NCI-H1092 treated with DMSO at 0.1 percent for 48 hours (cell line): Measurements from ENCODE around the gene CDH4.

Experiments
- DNase-seq: peaks from one replicate; lab custom pipeline; 2025; lab: John Stamatoyannopoulos, UW

Gene CDH4

GRCh38 chr20:61537239-61538182 is 285.4 kb downstream of the CDH4 start:
- no peak for DNase-seq

DNA sequence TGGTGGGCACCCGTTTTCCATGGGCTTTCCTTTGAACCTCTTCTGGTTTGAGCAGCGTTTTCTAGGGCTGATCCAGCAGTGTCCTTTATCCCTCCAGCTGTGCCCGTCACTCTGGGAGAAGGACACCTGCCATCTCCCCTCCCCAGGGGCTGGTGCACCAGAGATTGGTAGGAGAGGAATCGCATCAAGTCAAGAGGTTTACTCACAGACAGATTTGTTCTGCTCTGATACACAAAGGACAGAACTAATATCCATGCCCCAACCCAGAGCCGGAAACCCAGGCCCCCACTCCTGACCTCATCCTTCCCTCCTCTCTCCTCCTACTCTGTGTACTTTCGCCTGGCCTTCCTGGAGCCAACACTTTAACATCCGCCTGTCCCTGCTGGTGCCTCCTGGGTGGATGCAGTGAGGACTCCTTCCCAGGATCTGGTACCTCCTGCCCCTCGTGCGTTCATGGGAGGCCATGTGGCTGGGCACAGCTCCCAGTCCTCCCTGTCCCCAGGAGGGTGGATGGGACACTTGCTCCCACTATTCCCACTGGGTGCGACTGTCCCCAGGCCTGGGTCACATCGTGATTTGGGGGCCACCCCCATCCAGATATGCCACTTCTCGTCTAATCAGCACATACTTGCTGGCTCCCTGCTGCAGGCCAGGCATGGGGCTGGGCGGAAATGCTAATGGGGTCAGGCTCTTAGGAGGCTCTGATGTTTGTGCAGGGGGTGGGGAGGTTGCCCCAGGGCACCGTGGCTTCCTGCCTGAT is 286.3 kb downstream of the CDH4 start:
- DNase-seq: no peak

DNA sequence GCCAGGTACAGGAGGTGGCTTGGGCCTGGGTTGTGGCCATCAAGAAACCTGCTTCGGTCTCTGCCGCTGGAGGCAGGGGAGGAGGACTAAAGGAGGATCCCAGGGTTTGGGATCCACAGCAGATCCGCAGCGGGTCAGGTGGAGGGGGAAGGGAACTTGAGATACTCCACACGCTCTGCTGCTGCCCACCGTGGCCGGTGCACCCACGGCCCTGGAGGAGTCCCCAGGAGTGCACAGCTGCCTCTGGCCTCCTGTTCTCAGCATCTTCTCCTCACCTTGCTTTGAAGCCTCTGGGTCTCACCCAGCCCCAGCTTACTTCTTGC is 286.8 kb downstream of the CDH4 start:
- no peak for DNase-seq

DNA sequence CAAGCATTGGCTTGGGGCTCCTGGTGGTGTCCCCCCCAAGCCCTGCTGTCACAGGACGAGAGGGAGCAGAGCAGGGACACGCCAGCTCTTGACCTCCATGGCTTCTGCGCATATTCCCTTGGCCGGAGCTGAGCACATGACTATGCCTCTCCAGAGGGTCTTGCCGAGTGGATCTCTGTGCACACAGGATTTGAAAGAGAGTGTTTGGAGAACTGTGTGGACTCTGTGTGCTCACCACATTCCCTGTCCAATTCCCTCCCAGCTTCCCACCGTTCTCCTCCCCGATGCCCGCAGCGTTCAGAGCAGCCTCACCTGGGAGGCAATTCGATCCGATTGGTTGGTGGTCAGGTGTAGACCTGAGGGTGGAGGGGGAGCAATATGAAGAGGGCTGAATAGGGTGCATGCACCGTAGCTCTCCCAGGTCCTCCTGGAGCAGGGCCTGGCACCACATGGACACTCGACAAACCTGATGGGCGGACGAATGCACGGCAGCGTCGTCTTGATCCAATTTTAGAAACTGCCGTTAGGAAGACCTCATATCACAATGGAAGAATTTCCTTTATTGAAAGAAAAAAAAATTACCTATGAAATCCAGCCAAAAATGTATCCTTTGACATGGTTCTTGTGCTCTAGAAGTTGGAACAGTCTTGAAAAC is 287.8 kb downstream of the CDH4 start:
- DNase-seq: no peak

GRCh38 chr20:61541537-61541936 is 289.5 kb downstream of the CDH4 start:
- DNase-seq: no peak

DNA sequence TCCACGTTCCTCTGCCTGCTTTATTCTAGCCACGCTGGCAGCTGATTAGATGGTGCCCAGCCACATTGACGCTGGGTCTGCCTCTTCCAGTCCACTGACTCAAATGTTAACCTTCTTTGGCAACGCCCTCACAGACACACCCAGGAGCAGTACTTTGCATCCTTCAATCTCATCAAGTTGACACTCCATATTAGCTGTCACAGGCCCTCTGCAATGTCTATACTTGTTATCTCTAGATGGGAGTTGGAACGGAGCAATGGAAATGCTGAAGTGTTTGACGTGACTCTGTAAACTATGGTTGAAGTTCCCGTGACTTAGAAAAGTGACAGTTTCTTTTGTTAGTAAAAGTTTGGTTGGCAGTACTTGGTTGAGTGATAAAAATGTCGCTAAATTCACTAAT is 291.0 kb downstream of the CDH4 start:
- DNase-seq: no peak

DNA sequence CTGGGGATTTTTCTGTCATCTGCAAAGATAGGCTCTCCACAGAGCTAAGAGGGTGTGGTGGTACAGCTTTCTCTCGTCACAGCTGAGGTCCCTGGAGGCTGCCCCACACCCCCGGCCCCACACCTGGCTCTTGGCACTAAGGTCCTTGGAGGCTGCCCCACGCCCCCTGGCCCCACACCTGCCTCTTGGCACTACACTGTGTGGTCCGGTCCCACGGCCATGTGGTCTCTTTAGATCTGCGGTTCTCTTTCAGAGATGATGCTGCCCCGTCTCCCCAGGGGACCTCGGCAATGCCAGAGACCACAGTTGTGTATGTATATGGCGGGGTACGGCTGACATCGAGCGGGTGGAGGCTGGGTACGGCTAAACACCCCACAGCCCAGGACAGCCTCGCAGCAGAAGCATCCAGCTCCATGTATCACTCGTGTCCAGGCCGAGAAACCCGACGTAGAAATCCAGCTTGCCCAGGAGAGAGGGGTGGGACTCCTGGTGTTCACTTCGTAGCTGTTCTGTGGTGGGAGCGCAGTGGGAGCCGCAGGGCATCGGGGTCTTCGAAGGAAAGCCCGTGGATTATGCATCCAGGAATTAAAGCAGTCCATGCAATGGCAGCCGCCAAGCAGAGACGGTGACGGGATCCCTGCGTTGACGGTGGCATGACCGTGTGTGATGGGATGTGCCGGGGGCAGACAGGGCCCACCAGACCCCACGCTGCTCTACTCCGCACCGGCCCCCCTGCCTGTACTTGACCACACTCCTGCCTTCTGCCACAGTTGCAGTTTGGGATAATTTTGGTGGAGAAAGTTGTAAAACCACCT is 292.1 kb downstream of the CDH4 start:
- no peak for DNase-seq

DNA sequence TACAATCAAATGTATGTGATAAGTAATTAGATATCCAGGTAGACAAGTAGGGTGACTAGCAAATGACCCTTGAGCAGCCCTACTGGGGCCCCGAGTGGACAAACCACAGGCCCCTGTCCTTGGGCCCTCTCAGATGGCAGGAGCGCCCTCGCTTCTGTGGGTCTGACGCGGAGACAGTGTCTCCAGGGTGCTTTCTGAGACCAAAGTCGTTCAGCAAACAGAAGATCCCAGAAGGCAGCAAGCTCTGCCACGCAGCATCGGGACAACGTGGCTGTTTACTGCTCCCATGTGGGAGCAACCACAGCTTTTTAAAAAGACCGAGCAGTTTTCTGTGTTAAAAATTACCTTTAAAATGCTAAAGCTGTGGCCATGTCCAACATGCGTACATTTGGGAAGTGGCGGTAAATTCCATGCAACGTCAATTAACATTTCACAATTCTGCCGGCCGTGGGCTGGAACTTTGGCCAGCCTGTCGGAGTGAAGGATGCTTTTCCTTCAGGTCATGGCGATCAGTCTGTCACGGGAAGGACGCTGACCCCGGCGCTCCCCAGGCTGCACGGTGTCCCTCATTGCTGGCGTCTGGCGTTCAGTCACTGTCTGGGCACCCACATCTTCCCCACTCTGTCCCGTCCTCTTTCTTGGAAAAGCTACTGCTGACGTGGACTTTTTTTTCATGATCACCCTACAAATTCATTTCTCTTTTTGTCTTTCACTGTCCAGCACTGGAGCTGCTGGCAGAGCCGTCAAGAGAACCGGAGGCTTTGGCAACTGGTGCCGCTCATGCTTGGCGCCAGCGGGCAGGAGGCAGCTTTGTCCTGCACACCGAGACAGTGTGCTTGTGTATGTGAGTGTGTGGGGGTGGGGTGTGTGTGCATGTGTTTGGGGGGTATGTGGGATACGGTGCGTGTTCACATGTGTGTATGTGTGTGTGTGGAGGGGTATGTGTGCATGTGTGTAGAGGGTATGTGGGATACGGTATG is 293.1 kb downstream of the CDH4 start:
- DNase-seq: no peak

GRCh38 chr20:61546641-61547040 is 294.6 kb downstream of the CDH4 start:
- DNase-seq: no peak

DNA sequence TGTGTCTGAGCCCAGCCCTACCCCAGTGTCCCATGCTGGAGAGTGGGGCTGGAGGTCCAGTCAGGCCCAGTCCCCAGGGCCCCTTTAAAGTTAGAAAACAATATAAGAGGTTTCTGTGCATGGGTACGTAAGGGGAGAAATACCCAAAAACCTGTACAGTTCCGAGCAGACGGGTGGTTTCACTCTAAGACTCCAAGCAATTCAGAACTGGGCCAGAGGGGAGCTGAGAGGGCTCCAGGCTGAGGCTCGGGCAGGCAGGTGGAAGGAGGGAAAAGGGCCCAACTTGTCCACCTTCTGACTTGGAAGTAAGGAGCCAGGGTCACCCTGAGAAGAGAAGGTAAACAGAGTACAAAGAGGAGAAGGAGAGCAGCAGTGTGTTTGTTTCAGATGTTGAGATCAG is 296.0 kb downstream of the CDH4 start:
- DNase-seq: no peak

GRCh38 chr20:61549865-61550264 is 297.8 kb downstream of the CDH4 start:
- DNase-seq: no peak

DNA sequence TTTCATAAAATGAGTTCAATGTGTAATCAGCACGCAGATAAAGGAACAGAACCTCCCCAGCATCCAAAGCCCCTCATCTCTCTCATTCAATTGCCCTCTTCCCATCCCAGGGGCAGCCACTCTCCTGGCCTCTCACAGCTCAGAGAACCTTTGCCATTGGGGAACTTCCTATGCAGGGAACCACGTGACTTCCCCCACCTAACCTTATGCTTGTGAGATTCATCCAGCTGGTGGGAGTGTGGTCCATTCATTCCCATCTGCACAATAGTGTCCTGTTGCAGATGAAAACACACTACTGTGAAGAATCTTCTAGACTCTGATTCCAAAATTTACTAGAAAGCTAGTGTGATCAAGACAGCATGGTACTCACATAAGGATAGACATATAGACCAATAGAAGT is 299.3 kb downstream of the CDH4 start:
- no peak for DNase-seq

GRCh38 chr20:61554617-61555016 is 302.6 kb downstream of the CDH4 start:
- DNase-seq: no peak

- DNase-seq: no peak
These were observed 303.5 kb downstream of the CDH4 start for GRCh38 chr20:61555566-61555965.

DNA sequence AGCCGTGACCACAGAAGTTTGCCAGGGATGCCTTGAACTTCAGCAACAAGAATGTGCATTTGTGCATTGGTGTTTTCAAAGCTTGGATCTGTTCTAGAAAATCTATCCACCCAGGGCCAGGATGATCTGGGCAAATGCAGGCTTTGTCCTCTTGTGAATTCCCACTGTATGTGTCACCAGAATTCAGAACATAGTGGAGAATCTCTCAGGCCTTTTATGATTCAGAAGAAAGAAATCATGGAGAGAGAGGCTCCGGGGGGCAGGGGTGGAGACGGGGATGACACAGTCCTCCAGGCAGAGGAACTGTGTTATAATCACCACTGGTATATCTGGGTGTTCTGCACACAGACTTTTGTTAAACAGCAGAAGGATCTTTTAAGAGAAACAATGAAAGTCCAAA is 304.1 kb downstream of the CDH4 start:
- DNase-seq: no peak

- DNase-seq: no peak
These were observed 304.6 kb downstream of the CDH4 start for GRCh38 chr20:61556673-61557072.

DNA sequence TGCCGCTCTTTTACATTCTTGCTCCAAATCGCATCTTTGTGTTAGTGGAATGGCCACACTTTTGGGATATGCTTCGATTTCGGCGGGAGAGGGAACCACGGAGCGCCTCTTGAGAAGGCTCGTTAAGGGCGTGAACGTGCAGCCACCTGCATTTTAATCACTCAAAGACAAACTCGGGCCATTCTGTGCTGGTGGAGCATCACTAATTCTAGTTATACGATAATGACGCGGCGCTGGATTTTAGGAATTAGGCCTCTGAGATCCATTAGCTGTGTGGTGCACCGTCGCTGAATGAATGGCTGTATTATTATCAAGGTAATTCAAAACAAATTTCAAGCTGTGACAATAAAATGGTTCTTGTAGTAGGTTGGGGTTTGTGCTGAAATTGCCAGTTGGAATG is 305.6 kb downstream of the CDH4 start:
- no peak for DNase-seq

DNA sequence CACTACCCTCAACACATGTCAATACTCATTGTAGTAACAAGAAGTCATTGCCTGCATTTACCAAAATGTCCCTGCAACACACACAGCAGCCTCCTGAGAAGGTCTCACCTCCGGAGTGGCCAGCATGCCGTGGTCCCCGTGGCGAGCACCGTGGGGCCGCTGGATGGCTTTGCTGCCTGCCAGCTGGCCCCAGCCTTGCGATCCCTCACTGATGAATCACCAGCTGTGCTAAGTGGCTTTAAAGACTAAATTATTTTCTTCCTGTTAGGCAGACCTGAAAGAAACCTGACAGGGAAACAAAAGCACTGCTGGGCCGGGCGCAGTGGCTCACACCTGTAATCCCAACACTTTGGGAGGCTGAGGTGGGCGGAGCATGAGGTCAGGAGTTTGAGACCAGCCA is 306.7 kb downstream of the CDH4 start:
- DNase-seq: no peak

GRCh38 chr20:61559706-61560315 is 307.8 kb downstream of the CDH4 start:
- no peak for DNase-seq

DNA sequence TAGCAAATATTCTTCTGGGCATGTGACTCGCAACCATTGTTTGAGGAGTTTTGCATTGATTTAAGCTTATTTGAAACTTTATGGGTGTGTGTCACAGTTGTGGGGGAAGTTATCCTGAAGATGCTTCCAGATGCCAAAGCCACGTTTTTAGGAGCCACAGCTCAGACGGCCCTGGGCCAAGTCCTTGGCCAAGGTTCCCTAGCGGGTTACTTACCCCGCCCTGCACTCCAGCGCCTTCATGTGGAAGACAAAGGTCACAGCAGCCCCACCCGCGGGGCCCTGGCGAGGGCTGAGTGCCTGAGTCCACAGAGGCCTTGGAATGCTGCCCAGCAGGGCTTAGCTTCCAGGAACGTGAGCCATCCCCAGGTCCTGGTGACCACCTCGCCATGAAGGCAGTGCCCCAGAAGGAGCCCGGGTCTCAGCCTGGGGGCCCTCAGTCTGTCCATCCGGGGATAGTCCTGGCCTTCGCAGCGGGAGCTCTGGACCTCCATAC is 308.3 kb downstream of the CDH4 start:
- no peak for DNase-seq
